ENCODE results near the gene LRBA. TPM values are rescaled to one million over a fixed set of nuclear protein-coding genes. Genes with fewer than 3 reads are reported as not detected.

LRBA gene
- polyA plus RNA-seq, 4 donors, result 14.9 to 62.2 (median 19.6) TPM

- no peak overlapping the region for H3K4me3 ChIP-seq (ENCODE audit: low read depth in 1 of 3, low read length in 3 of 3)
- H3K27me3 ChIP-seq (ENCODE audit: control insufficient read depth in 3 of 3, insufficient read depth in 3 of 3, low read length in 3 of 3), result no peaks in the 10 kb centered on the region
- H3K27ac ChIP-seq (ENCODE audit: low read depth in 1 of 3, low read length in 2 of 3), result peak overlapping the region in 1 of 3 donors; percentile 67
- H3K36me3 ChIP-seq (ENCODE audit: control insufficient read depth in 3 of 3, insufficient read depth in 2 of 3, low read depth in 1 of 3, low read length in 3 of 3), result peaks cover 0 to 14% (median 0%) of the 10 kb centered on the region in 3 donors
- peak in 1 of 2 donors; percentile 28 for DNase-seq
- WGBS, 3 donors, result 85 to 91% (median 90%) methylated on average over 5 of the region's 5 CpGs
- H3K4me1 ChIP-seq (ENCODE audit: control insufficient read depth in 3 of 3, insufficient read depth in 2 of 3, low read depth in 1 of 3, low read length in 2 of 3), result peaks cover 0 to 3% (median 0%) of the 10 kb centered on the region in 3 donors
- no peaks in the 10 kb centered on the region for H3K9me3 ChIP-seq (ENCODE audit: control insufficient read depth in 2 of 2, insufficient read depth in 1 of 2, low read depth in 1 of 2, low read length in 1 of 2)
- no peak for FAIRE-seq
These were observed 152.3 kb downstream of the LRBA start for GRCh38 chr4:150862829-150863228.

GRCh38 chr4:150859453-150859852 lies 155.6 kb downstream of the LRBA start:
- no peaks in the 10 kb centered on the region for H3K27me3 ChIP-seq (ENCODE audit: control insufficient read depth in 3 of 3, insufficient read depth in 3 of 3, low read length in 3 of 3)
- 30 to 37% (median 32%) methylated on average over 1 of the region's 1 CpG for WGBS, 3 donors
- no peak overlapping the region for H3K4me3 ChIP-seq (ENCODE audit: low read depth in 1 of 3, low read length in 3 of 3)
- peaks cover 0 to 12% (median 0%) of the 10 kb centered on the region in 3 donors for H3K36me3 ChIP-seq (ENCODE audit: control insufficient read depth in 3 of 3, insufficient read depth in 2 of 3, low read depth in 1 of 3, low read length in 3 of 3)
- FAIRE-seq, result no peak
- H3K27ac ChIP-seq (ENCODE audit: low read depth in 1 of 3, low read length in 2 of 3), result no peak overlapping the region
- H3K4me1 ChIP-seq (ENCODE audit: control insufficient read depth in 3 of 3, insufficient read depth in 2 of 3, low read depth in 1 of 3, low read length in 2 of 3), result peaks cover 0 to 3% (median 0%) of the 10 kb centered on the region in 3 donors
- no peaks in the 10 kb centered on the region for H3K9me3 ChIP-seq (ENCODE audit: control insufficient read depth in 2 of 2, insufficient read depth in 1 of 2, low read depth in 1 of 2, low read length in 1 of 2)
- DNase-seq, result no peak

GRCh38 chr4:150855981-150856510 lies 159.0 kb downstream of the LRBA start:
- Histone ChIP-seq H3K27me3 (ENCODE audit: control insufficient read depth in 3 of 3, insufficient read depth in 3 of 3, low read length in 3 of 3) (no peaks in the 10 kb centered on the region), H3K9me3 (ENCODE audit: control insufficient read depth in 2 of 2, insufficient read depth in 1 of 2, low read depth in 1 of 2, low read length in 1 of 2) (no peaks in the 10 kb centered on the region), H3K4me3 (ENCODE audit: low read depth in 1 of 3, low read length in 3 of 3) (no peak overlapping the region), H3K4me1 (ENCODE audit: control insufficient read depth in 3 of 3, insufficient read depth in 2 of 3, low read depth in 1 of 3, low read length in 2 of 3) (no peaks in the 10 kb centered on the region), H3K36me3 (ENCODE audit: control insufficient read depth in 3 of 3, insufficient read depth in 2 of 3, low read depth in 1 of 3, low read length in 3 of 3) (peaks cover 0 to 5% (median 0%) of the 10 kb centered on the region in 3 donors), H3K27ac (ENCODE audit: low read depth in 1 of 3, low read length in 2 of 3) (no peak overlapping the region)
- WGBS, 3 donors, result 90 to 96% (median 96%) methylated on average over 1 of the region's 1 CpG
- FAIRE-seq, result no peak
- DNase-seq, result no peak

GRCh38 chr4:150854600-150854999 lies 160.5 kb downstream of the LRBA start:
- Histone ChIP-seq H3K9me3 (ENCODE audit: control insufficient read depth in 2 of 2, insufficient read depth in 1 of 2, low read depth in 1 of 2, low read length in 1 of 2) (no peaks in the 10 kb centered on the region), H3K27me3 (ENCODE audit: control insufficient read depth in 3 of 3, insufficient read depth in 3 of 3, low read length in 3 of 3) (no peaks in the 10 kb centered on the region), H3K4me3 (ENCODE audit: low read depth in 1 of 3, low read length in 3 of 3) (no peak overlapping the region), H3K4me1 (ENCODE audit: control insufficient read depth in 3 of 3, insufficient read depth in 2 of 3, low read depth in 1 of 3, low read length in 2 of 3) (no peaks in the 10 kb centered on the region), H3K36me3 (ENCODE audit: control insufficient read depth in 3 of 3, insufficient read depth in 2 of 3, low read depth in 1 of 3, low read length in 3 of 3) (peaks cover 0 to 7% (median 0%) of the 10 kb centered on the region in 3 donors), H3K27ac (ENCODE audit: low read depth in 1 of 3, low read length in 2 of 3) (no peak overlapping the region)
- FAIRE-seq (no peak), DNase-seq (peak in 1 of 2 donors; percentile 11)
- 77 to 90% (median 82%) methylated on average over 4 of the region's 4 CpGs for WGBS, 3 donors

GRCh38 chr4:150853882-150854281 lies 161.2 kb downstream of the LRBA start:
- 71 to 97% (median 95%) methylated on average over 2 of the region's 2 CpGs for WGBS, 3 donors
- Histone ChIP-seq H3K27ac (ENCODE audit: low read depth in 1 of 3, low read length in 2 of 3) (no peak overlapping the region), H3K4me3 (ENCODE audit: low read depth in 1 of 3, low read length in 3 of 3) (no peak overlapping the region), H3K4me1 (ENCODE audit: control insufficient read depth in 3 of 3, insufficient read depth in 2 of 3, low read depth in 1 of 3, low read length in 2 of 3) (no peaks in the 10 kb centered on the region), H3K27me3 (ENCODE audit: control insufficient read depth in 3 of 3, insufficient read depth in 3 of 3, low read length in 3 of 3) (no peaks in the 10 kb centered on the region), H3K9me3 (ENCODE audit: control insufficient read depth in 2 of 2, insufficient read depth in 1 of 2, low read depth in 1 of 2, low read length in 1 of 2) (no peaks in the 10 kb centered on the region), H3K36me3 (ENCODE audit: control insufficient read depth in 3 of 3, insufficient read depth in 2 of 3, low read depth in 1 of 3, low read length in 3 of 3) (peaks cover 0 to 7% (median 3%) of the 10 kb centered on the region in 3 donors)
- DNase-seq (no peak), FAIRE-seq (peak; percentile 47)

GRCh38 chr4:150852216-150852615 lies 162.9 kb downstream of the LRBA start:
- WGBS, 3 donors, result 64 to 96% (median 90%) methylated on average over 1 of the region's 1 CpG
- no peak for DNase-seq
- FAIRE-seq, result no peak
- Histone ChIP-seq H3K27me3 (ENCODE audit: control insufficient read depth in 3 of 3, insufficient read depth in 3 of 3, low read length in 3 of 3) (no peaks in the 10 kb centered on the region), H3K36me3 (ENCODE audit: control insufficient read depth in 3 of 3, insufficient read depth in 2 of 3, low read depth in 1 of 3, low read length in 3 of 3) (peaks cover 0 to 10% (median 5%) of the 10 kb centered on the region in 3 donors), H3K9me3 (ENCODE audit: control insufficient read depth in 2 of 2, insufficient read depth in 1 of 2, low read depth in 1 of 2, low read length in 1 of 2) (no peaks in the 10 kb centered on the region), H3K27ac (ENCODE audit: low read depth in 1 of 3, low read length in 2 of 3) (no peak overlapping the region), H3K4me1 (ENCODE audit: control insufficient read depth in 3 of 3, insufficient read depth in 2 of 3, low read depth in 1 of 3, low read length in 2 of 3) (no peaks in the 10 kb centered on the region), H3K4me3 (ENCODE audit: low read depth in 1 of 3, low read length in 3 of 3) (no peak overlapping the region)

- Histone ChIP-seq H3K9me3 (ENCODE audit: control insufficient read depth in 2 of 2, insufficient read depth in 1 of 2, low read depth in 1 of 2, low read length in 1 of 2) (no peaks in the 10 kb centered on the region), H3K4me3 (ENCODE audit: low read depth in 1 of 3, low read length in 3 of 3) (no peak overlapping the region), H3K36me3 (ENCODE audit: control insufficient read depth in 3 of 3, insufficient read depth in 2 of 3, low read depth in 1 of 3, low read length in 3 of 3) (peaks cover 0 to 14% (median 7%) of the 10 kb centered on the region in 3 donors), H3K27me3 (ENCODE audit: control insufficient read depth in 3 of 3, insufficient read depth in 3 of 3, low read length in 3 of 3) (no peaks in the 10 kb centered on the region), H3K4me1 (ENCODE audit: control insufficient read depth in 3 of 3, insufficient read depth in 2 of 3, low read depth in 1 of 3, low read length in 2 of 3) (no peaks in the 10 kb centered on the region), H3K27ac (ENCODE audit: low read depth in 1 of 3, low read length in 2 of 3) (no peak overlapping the region)
- DNase-seq (no peak), FAIRE-seq (no peak)
- WGBS, 3 donors, result 81 to 97% (median 94%) methylated on average over 1 of the region's 1 CpG
These were observed 166.1 kb downstream of the LRBA start for GRCh38 chr4:150849016-150849415.

- WGBS, 3 donors, result 54 to 70% (median 61%) methylated on average over 8 of the region's 8 CpGs
- peak overlapping the region in 2 of 3 donors; percentile 11 to 75 for H3K27ac ChIP-seq (ENCODE audit: low read depth in 1 of 3, low read length in 2 of 3)
- H3K4me1 ChIP-seq (ENCODE audit: control insufficient read depth in 3 of 3, insufficient read depth in 2 of 3, low read depth in 1 of 3, low read length in 2 of 3), result peaks cover 0 to 5% (median 2%) of the 10 kb centered on the region in 3 donors
- FAIRE-seq (no peak), DNase-seq (peak in 1 of 2 donors; percentile 49)
- peaks cover 0 to 17% (median 2%) of the 10 kb centered on the region in 3 donors for H3K36me3 ChIP-seq (ENCODE audit: control insufficient read depth in 3 of 3, insufficient read depth in 2 of 3, low read depth in 1 of 3, low read length in 3 of 3)
- no peaks in the 10 kb centered on the region for H3K9me3 ChIP-seq (ENCODE audit: control insufficient read depth in 2 of 2, insufficient read depth in 1 of 2, low read depth in 1 of 2, low read length in 1 of 2)
- no peaks in the 10 kb centered on the region for H3K27me3 ChIP-seq (ENCODE audit: control insufficient read depth in 3 of 3, insufficient read depth in 3 of 3, low read length in 3 of 3)
- peak overlapping the region in 1 of 3 donors; percentile 30 for H3K4me3 ChIP-seq (ENCODE audit: low read depth in 1 of 3, low read length in 3 of 3)
These were observed 186.9 kb downstream of the LRBA start for GRCh38 chr4:150828159-150828558.

GRCh38 chr4:150827226-150827625 lies 187.9 kb downstream of the LRBA start:
- peak overlapping the region in 2 of 3 donors; percentile 2 to 11 for H3K27ac ChIP-seq (ENCODE audit: low read depth in 1 of 3, low read length in 2 of 3)
- no peaks in the 10 kb centered on the region for H3K27me3 ChIP-seq (ENCODE audit: control insufficient read depth in 3 of 3, insufficient read depth in 3 of 3, low read length in 3 of 3)
- FAIRE-seq, result no peak
- peaks cover 0 to 5% (median 2%) of the 10 kb centered on the region in 3 donors for H3K4me1 ChIP-seq (ENCODE audit: control insufficient read depth in 3 of 3, insufficient read depth in 2 of 3, low read depth in 1 of 3, low read length in 2 of 3)
- peaks cover 0 to 18% (median 2%) of the 10 kb centered on the region in 3 donors for H3K36me3 ChIP-seq (ENCODE audit: control insufficient read depth in 3 of 3, insufficient read depth in 2 of 3, low read depth in 1 of 3, low read length in 3 of 3)
- no peak for DNase-seq
- H3K4me3 ChIP-seq (ENCODE audit: low read depth in 1 of 3, low read length in 3 of 3), result no peak overlapping the region
- whole genome bisulfite sequencing, 3 donors, result 94 to 98% (median 97%) methylated on average over 1 of the region's 1 CpG
- no peaks in the 10 kb centered on the region for H3K9me3 ChIP-seq (ENCODE audit: control insufficient read depth in 2 of 2, insufficient read depth in 1 of 2, low read depth in 1 of 2, low read length in 1 of 2)
